Parathyroid adenoma (tissue), 2 donors: Measurements from ENCODE around the gene PI16.

Experiments
- H2AFZ ChIP-seq: fragments of 300-600 bp; sonication (generic); one replicate; pipeline ENCODE4 v1.7.0; 2017; ENCODE audit warnings: antibody characterized with exemption, mild to moderate bottlenecking
- H3K27ac ChIP-seq: fragments of 300-600 bp; sonication (generic); one replicate; pipeline ENCODE4 v1.7.0; 2017
- H3K27me3 ChIP-seq: fragments of 300-600 bp; sonication (generic); one replicate; pipeline ENCODE4 v1.7.0; 2017; ENCODE audit warnings: low read length; ENCODE audit not compliant: control insufficient read depth, insufficient read depth
- H3K36me3 ChIP-seq: fragments of 300-600 bp; sonication (generic); one replicate; pipeline ENCODE4 v1.7.0; 2017; ENCODE audit warnings: low read length; ENCODE audit not compliant: control insufficient read depth, insufficient read depth
- H3K4me1 ChIP-seq: fragments of 300-600 bp; sonication (generic); one replicate; pipeline ENCODE4 v1.7.0; 2017; ENCODE audit warnings: control low read depth
- H3K4me2 ChIP-seq: fragments of 300-600 bp; sonication (generic); one replicate; pipeline ENCODE4 v1.7.0; 2017; ENCODE audit warnings: low read length
- H3K4me3 ChIP-seq: fragments of 300-600 bp; sonication (generic); one replicate; pipeline ENCODE4 v1.7.0; 2017; ENCODE audit warnings: low read depth, low read length
- H3K79me2 ChIP-seq: fragments of 300-600 bp; sonication (generic); one replicate; pipeline ENCODE4 v1.7.0; 2017; ENCODE audit warnings: control low read depth
- H3K9ac ChIP-seq: fragments of 300-600 bp; sonication (generic); one replicate; pipeline ENCODE4 v1.7.0; 2017; ENCODE audit warnings: mild to moderate bottlenecking
- H3K9me3 ChIP-seq: fragments of 300-600 bp; sonication (generic); one replicate; pipeline ENCODE4 v1.7.0; 2017; ENCODE audit warnings: low read length; ENCODE audit not compliant: control insufficient read depth
- CTCF ChIP-seq: fragments of 300-600 bp; sonication (generic); IDR thresholded peaks from one replicate; pipeline ENCODE4 v1.7.0; 2017; ENCODE audit warnings: antibody characterized with exemption, mild to moderate bottlenecking
- donor health status: primary hyperparathyroidism.

PI16 gene

GRCh38 chr6:36933102-36933501, 21.4 kb upstream of the PI16 start:
- Histone ChIP-seq H3K36me3 (no peaks in the 10 kb centered on the region), H2AFZ (no peak overlapping the region), H3K4me1 (no peaks in the 10 kb centered on the region), H3K4me2 (no peak overlapping the region), H3K27ac (no peak overlapping the region), H3K79me2 (no peaks in the 10 kb centered on the region), H3K9me3 (no peaks in the 10 kb centered on the region), H3K27me3 (no peaks in the 10 kb centered on the region), H3K9ac (no peak overlapping the region), H3K4me3 (no peak overlapping the region)
- TF ChIP-seq CTCF, result no peak

GRCh38 chr6:36933519-36933918, 21.0 kb upstream of the PI16 start:
- Histone ChIP-seq H3K79me2 (no peaks in the 10 kb centered on the region), H3K9ac (no peak overlapping the region), H3K27ac (no peak overlapping the region), H3K4me2 (no peak overlapping the region), H2AFZ (no peak overlapping the region), H3K4me3 (no peak overlapping the region), H3K36me3 (no peaks in the 10 kb centered on the region), H3K9me3 (no peaks in the 10 kb centered on the region), H3K27me3 (no peaks in the 10 kb centered on the region), H3K4me1 (no peaks in the 10 kb centered on the region)
- TF ChIP-seq CTCF, result no peak

GRCh38 chr6:36934901-36935300, 19.6 kb upstream of the PI16 start:
- H2AFZ ChIP-seq, result no peak overlapping the region
- no peak overlapping the region for H3K27ac ChIP-seq
- H3K4me1 ChIP-seq, result no peaks in the 10 kb centered on the region
- no peaks in the 10 kb centered on the region for H3K27me3 ChIP-seq
- no peaks in the 10 kb centered on the region for H3K9me3 ChIP-seq
- H3K36me3 ChIP-seq, result no peaks in the 10 kb centered on the region
- no peak overlapping the region for H3K4me3 ChIP-seq
- no peak overlapping the region for H3K4me2 ChIP-seq
- no peak for TF ChIP-seq CTCF
- no peaks in the 10 kb centered on the region for H3K79me2 ChIP-seq
- H3K9ac ChIP-seq, result no peak overlapping the region

- no peak overlapping the region for H3K27ac ChIP-seq
- H3K4me2 ChIP-seq, result no peak overlapping the region
- H3K4me1 ChIP-seq, result no peaks in the 10 kb centered on the region
- H2AFZ ChIP-seq, result no peak overlapping the region
- no peak overlapping the region for H3K4me3 ChIP-seq
- no peak for TF ChIP-seq CTCF
- H3K9ac ChIP-seq, result no peak overlapping the region
- no peaks in the 10 kb centered on the region for H3K9me3 ChIP-seq
- no peaks in the 10 kb centered on the region for H3K36me3 ChIP-seq
- H3K79me2 ChIP-seq, result no peaks in the 10 kb centered on the region
- H3K27me3 ChIP-seq, result no peaks in the 10 kb centered on the region
These were observed 17.7 kb upstream of the PI16 start for GRCh38 chr6:36936824-36937223.

- Histone ChIP-seq H3K36me3 (no peaks in the 10 kb centered on the region), H3K4me1 (no peaks in the 10 kb centered on the region), H2AFZ (no peak overlapping the region), H3K4me3 (no peak overlapping the region), H3K27ac (no peak overlapping the region), H3K27me3 (no peaks in the 10 kb centered on the region), H3K4me2 (no peak overlapping the region), H3K9ac (no peak overlapping the region), H3K9me3 (no peaks in the 10 kb centered on the region), H3K79me2 (no peaks in the 10 kb centered on the region)
- no peak for TF ChIP-seq CTCF
These were observed 16.6 kb upstream of the PI16 start for GRCh38 chr6:36937896-36938295.
